Neural progenitor cell (in vitro differentiated cells): ENCODE results near the gene PARP14.
"Not testable (repeated sequence)": the region's sequence is repeated elsewhere in the genome, so short reads cannot be mapped to it uniquely, and the experiment has no call there.

Source experiments
- CTCF ChIP-seq: fragments of 200-600 bp; sonication (generic); IDR thresholded peaks from 2 replicates; pipeline ENCODE4 v1.5.1; 2017; ENCODE audit warnings: antibody characterized with exemption, mild to moderate bottlenecking
- EZH2 ChIP-seq: fragments of 200-600 bp; sonication (generic); IDR thresholded peaks from 2 replicates; pipeline ENCODE4 v1.6.1; 2017; ENCODE audit warnings: antibody characterized with exemption, mild to moderate bottlenecking, moderate library complexity
- EZH2phosphoT487 ChIP-seq: fragments of 200-600 bp; sonication (generic); IDR thresholded peaks from 2 replicates; pipeline ENCODE4 v1.6.1; 2017; ENCODE audit warnings: antibody characterized with exemption

- not testable (repeated sequence) for TF ChIP-seq CTCF, EZH2, EZH2phosphoT487
Observed at GRCh38 chr3:122732682-122733525, 52.3 kb downstream of the PARP14 start.
